ENCODE results near the gene NUDT3.

DNA sequence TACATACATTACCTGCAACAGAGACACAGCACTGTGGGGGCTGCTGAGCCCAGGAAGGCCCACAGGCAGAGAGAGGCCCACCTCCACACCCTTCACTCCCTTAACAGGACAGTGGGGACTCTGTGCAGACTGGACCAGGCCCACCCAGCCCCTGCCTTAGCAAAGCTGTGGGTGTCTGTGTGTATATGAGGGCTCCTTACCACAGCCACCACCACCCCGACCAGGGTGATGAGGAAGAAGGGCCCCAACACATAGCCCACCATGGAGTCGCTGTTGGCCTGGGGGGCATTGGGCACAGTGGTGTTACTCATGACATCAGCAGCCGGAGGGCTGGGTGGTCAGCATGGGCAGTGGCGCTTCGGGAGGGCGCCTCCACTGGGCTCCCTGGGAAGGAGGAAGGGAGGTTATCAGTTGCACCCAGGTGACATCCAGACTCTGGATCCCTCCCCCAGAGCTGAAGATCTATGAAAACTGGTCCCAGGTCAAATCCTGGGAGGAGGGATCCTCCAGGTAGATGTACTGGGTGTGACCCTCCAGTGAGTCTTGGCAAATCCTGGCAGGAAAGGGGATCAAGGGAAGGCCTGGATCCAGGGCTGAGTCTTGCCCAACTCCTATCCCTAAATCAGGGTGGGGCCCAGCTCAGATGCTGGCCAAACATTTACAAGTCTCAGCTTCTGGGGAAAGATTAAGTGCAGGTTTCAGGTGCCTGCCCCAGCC lies 144.8 kb downstream of the NUDT3 start:
- TF ChIP-seq, protein P1, sequence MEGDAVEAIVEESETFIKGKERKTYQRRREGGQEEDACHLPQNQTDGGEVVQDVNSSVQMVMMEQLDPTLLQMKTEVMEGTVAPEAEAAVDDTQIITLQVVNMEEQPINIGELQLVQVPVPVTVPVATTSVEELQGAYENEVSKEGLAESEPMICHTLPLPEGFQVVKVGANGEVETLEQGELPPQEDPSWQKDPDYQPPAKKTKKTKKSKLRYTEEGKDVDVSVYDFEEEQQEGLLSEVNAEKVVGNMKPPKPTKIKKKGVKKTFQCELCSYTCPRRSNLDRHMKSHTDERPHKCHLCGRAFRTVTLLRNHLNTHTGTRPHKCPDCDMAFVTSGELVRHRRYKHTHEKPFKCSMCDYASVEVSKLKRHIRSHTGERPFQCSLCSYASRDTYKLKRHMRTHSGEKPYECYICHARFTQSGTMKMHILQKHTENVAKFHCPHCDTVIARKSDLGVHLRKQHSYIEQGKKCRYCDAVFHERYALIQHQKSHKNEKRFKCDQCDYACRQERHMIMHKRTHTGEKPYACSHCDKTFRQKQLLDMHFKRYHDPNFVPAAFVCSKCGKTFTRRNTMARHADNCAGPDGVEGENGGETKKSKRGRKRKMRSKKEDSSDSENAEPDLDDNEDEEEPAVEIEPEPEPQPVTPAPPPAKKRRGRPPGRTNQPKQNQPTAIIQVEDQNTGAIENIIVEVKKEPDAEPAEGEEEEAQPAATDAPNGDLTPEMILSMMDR (IDR thresholded peaks at IDR 0.05) = no peak
- no peak for TF ChIP-seq POLR2A (IDR thresholded peaks at IDR 0.05)
- no peak for TF ChIP-seq EP300 (IDR thresholded peaks at IDR 0.05; ENCODE audit: low read depth)

Measured in transverse colon (tissue), 3 donors.